GM12891 (cell line): ENCODE results near the gene TEX101.

Source experiments
- DNase-seq: peaks from one replicate; pipeline ENCODE4 v3.0.0; 2011; ENCODE audit warnings: low spot score; ENCODE audit not compliant: insufficient read length
- FAIRE-seq: peaks from 2 replicates; lab custom pipeline; 2011; peaks lifted over from hg19 to GRCh38; lab: Jason Lieb, UNC
- PAX5 ChIP-seq: IDR thresholded peaks from 2 replicates; pipeline ENCODE4 v1.6.1; 2011; ENCODE audit warnings: low read length, moderate library complexity, mild to moderate bottlenecking; ENCODE audit not compliant: insufficient read depth, severe bottlenecking
- POLR2A ChIP-seq: IDR thresholded peaks from 2 replicates; pipeline ENCODE4 v1.6.1; 2011; ENCODE audit warnings: low read depth, low read length, control low read depth
- POLR2AphosphoS5 ChIP-seq: IDR thresholded peaks from 2 replicates; pipeline ENCODE4 v1.6.1; 2011; ENCODE audit warnings: low read depth, low read length, control low read depth
- POU2F2 ChIP-seq: IDR thresholded peaks from 2 replicates; pipeline ENCODE4 v1.6.1; 2011; ENCODE audit warnings: low read depth, mild to moderate bottlenecking, control low read depth, low read length, moderate library complexity
- SPI1 ChIP-seq: IDR thresholded peaks from 2 replicates; pipeline ENCODE4 v1.6.1; 2011; ENCODE audit warnings: low read depth, low read length, control low read depth
- TAF1 ChIP-seq: IDR thresholded peaks from 2 replicates; pipeline ENCODE4 v1.6.1; 2011; ENCODE audit warnings: low read depth, low read length, control low read depth

Gene TEX101

GRCh38 chr19:43395561-43395960 lies 19.1 kb upstream of the TEX101 start:
- no peak for FAIRE-seq
- TF ChIP-seq TAF1: no peak
- no peak for TF ChIP-seq POLR2A
- TF ChIP-seq PAX5: no peak
- no peak for TF ChIP-seq POU2F2
- TF ChIP-seq SPI1: no peak
- no peak for TF ChIP-seq POLR2AphosphoS5

GRCh38 chr19:43406297-43406696 lies 8.4 kb upstream of the TEX101 start:
- FAIRE-seq (no peak), DNase-seq (no peak)
- TF ChIP-seq PAX5: no peak
- TF ChIP-seq POU2F2: no peak
- no peak for TF ChIP-seq TAF1
- no peak for TF ChIP-seq SPI1
- no peak for TF ChIP-seq POLR2AphosphoS5
- TF ChIP-seq POLR2A: no peak

More at GRCh38 chr19:43395561-43395960, 19.1 kb upstream of the TEX101 start:
- no peak for DNase-seq

GRCh38 chr19:43407416-43408005 lies 7.2 kb upstream of the TEX101 start:
- DNase-seq: no peak
- no peak for FAIRE-seq
- TF ChIP-seq SPI1: no peak
- TF ChIP-seq POLR2A: no peak
- no peak for TF ChIP-seq TAF1
- no peak for TF ChIP-seq POU2F2
- TF ChIP-seq PAX5: no peak
- TF ChIP-seq POLR2AphosphoS5: no peak

- DNase-seq (no peak), FAIRE-seq (no peak)
Measured at GRCh38 chr19:43408043-43408442, 6.6 kb upstream of the TEX101 start.

GRCh38 chr19:43409415-43409814 lies 5.3 kb upstream of the TEX101 start:
- no peak for DNase-seq
- TF ChIP-seq POLR2A (no peak), PAX5 (no peak), SPI1 (no peak), TAF1 (no peak), POU2F2 (no peak), POLR2AphosphoS5 (no peak)
- no peak for FAIRE-seq

More at GRCh38 chr19:43408043-43408442, 6.6 kb upstream of the TEX101 start:
- TF ChIP-seq TAF1 (no peak), POU2F2 (no peak), POLR2A (no peak), POLR2AphosphoS5 (no peak), PAX5 (no peak), SPI1 (no peak)

- no peak for TF ChIP-seq TAF1
- TF ChIP-seq POLR2AphosphoS5: no peak
- no peak for TF ChIP-seq PAX5
- no peak for TF ChIP-seq POLR2A
- TF ChIP-seq SPI1: no peak
- TF ChIP-seq POU2F2: no peak
- DNase-seq (no peak), FAIRE-seq (no peak)
Measured at GRCh38 chr19:43412441-43412840, 2.2 kb upstream of the TEX101 start.

- no peak for DNase-seq
- TF ChIP-seq SPI1 (peak; percentile 47; the same call in 1 of the 2 replicates), POLR2AphosphoS5 (no peak)
Measured at GRCh38 chr19:43416951-43417623, 2.4 kb downstream of the TEX101 start.

GRCh38 chr19:43420954-43421353 lies 6.3 kb downstream of the TEX101 start:
- DNase-seq: no peak

More at GRCh38 chr19:43416951-43417623, 2.4 kb downstream of the TEX101 start:
- FAIRE-seq: no peak

GRCh38 chr19:43422000-43422688 lies 7.5 kb downstream of the TEX101 start:
- no peak for DNase-seq
- no peak for TF ChIP-seq SPI1
- no peak for FAIRE-seq

More at GRCh38 chr19:43420954-43421353, 6.3 kb downstream of the TEX101 start:
- no peak for TF ChIP-seq POU2F2
- no peak for TF ChIP-seq POLR2A
- no peak for TF ChIP-seq PAX5
- no peak for TF ChIP-seq SPI1
- TF ChIP-seq POLR2AphosphoS5: no peak
- no peak for TF ChIP-seq TAF1
- FAIRE-seq: no peak

GRCh38 chr19:43422689-43423066 lies 8.0 kb downstream of the TEX101 start:
- DNase-seq: no peak
- FAIRE-seq: no peak
- TF ChIP-seq PAX5 (no peak), SPI1 (no peak), POLR2A (no peak), TAF1 (no peak), POU2F2 (no peak), POLR2AphosphoS5 (no peak)
